Germinal center (tissue), 1 donor: ENCODE measurements around the gene FGF21.
A peak's percentile ranks its signal among the peaks of the same experiment; 100 is the strongest.
"Not testable (repeated sequence)": the region's sequence is repeated elsewhere in the genome, so short reads cannot be mapped to it uniquely, and the experiment has no call there.

Experiments used
- DNase-seq: peaks from one replicate; pipeline ENCODE4 v3.0.0; 2012; ENCODE audit warnings: mixed read lengths, low spot score

Gene FGF21, protein sequence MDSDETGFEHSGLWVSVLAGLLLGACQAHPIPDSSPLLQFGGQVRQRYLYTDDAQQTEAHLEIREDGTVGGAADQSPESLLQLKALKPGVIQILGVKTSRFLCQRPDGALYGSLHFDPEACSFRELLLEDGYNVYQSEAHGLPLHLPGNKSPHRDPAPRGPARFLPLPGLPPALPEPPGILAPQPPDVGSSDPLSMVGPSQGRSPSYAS

DNA sequence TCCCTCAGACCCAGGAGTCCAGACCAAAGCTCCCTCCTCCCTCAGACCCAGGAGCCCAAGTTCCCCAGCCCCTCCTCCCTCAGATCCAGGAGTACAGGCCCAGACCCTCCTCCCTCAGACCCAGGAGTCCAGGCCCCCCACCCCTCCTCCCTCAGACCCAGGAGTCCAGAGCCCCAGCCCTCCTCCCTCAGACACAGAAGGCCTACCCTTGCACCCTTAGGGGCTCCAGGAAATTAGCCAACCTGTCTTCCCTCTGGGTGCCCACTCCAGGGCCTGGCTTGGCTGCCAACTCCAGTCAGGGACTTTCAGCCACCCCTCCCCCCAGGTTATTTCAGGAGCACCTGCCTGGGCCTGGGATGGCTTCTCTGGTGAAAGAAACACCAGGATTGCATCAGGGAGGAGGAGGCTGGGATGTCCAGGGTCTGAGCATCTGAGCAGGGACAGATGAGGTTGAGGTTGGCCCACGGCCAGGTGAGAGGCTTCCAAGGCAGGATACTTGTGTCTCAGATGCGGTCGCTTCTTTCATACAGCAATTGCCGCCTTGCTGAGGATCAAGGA is at the start of gene FGF21:
FGF21 (plus strand) TSS at position 441 of the 558 bp plus-strand sequence. CDS start 713 bp downstream, outside the sequence.
- DNase-seq: no peak

DNA sequence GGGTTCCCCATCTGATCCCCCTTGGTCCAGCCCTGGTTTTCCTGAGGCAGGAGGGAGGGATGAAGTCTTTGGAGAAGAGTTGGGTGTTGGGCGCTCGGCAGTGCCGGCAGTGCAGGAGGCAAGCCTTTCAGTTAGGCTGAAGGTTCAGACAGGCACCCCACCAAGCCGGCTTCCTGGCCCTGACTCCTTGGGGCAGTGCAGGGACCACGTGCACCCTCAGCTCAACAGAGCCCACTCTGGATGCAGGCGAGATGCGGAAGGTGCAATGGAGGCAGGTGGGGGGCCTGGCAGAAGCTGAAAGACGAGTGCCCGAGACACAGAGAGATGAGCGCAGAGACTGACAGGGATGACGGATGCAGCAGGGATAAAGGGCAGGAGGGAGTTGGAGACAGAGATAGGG is 46.9 kb upstream of the FGF21 start:
- DNase-seq: no peak

DNA sequence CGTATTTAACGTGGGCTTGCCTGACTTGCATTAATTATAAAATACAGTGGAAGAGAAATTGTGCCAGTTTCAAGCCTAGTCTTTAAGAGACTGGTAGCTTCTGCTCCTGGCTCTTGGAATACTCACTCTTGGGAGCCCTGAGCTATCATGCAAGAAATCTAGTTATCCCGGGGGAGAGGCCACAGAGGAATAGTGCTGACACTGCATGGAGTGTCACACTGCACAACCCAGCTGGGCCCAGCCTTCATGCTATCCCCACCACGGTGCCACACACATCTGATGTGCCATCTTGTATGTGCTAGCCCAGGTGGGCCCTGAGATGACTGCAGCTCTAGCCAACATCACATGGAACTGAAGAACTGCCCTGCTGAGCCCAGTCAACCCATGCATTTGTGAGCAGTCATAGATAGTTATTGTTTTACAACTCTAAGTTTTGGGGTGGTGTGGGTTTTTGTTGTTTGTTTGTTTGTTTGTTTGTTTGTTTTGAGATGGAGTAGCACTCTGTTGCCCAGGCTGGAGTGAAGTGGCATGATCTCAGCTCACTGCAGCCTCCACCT is 44.1 kb upstream of the FGF21 start:
- no peak for DNase-seq

DNA sequence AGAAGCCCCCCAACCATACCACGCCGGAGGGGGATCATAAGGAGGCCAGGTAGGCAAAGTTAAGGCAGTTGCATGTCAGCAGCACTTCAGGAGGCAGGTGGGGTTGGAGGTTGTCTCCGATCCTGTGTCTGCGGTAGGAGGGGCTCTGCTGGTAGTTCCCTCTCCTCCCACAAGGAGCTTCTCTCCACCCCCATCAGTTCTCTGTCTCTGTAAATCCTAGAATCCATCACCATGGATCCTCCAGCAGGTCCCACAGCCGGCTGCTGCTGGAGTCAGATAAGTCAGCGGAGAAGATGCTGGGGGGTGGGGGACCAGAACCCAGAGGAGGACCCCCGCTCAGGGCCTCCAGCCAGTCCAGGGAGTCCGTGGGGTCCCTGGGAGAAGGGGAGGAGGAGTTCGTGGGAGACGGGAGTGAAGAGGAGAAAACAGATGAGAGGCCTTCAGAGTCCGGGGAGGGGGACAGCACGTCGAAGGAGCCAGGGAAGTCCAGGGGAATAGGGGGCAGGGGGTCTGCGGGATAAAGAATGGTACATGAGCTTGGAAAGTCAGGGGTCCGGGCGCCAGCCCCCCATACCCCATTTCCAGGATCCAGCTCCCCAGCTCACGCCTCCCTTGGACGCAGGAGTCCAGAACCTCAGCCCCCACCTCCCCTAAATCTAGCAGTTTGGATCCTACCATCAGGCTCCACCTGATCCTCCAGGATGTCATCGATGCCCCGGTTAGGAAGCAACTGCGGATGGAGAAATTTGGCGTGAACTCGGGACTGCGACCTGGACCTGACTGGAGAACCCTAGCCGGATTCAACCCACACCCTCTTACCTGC is 42.1 kb upstream of the FGF21 start:
- peak; percentile 38 for DNase-seq

DNA sequence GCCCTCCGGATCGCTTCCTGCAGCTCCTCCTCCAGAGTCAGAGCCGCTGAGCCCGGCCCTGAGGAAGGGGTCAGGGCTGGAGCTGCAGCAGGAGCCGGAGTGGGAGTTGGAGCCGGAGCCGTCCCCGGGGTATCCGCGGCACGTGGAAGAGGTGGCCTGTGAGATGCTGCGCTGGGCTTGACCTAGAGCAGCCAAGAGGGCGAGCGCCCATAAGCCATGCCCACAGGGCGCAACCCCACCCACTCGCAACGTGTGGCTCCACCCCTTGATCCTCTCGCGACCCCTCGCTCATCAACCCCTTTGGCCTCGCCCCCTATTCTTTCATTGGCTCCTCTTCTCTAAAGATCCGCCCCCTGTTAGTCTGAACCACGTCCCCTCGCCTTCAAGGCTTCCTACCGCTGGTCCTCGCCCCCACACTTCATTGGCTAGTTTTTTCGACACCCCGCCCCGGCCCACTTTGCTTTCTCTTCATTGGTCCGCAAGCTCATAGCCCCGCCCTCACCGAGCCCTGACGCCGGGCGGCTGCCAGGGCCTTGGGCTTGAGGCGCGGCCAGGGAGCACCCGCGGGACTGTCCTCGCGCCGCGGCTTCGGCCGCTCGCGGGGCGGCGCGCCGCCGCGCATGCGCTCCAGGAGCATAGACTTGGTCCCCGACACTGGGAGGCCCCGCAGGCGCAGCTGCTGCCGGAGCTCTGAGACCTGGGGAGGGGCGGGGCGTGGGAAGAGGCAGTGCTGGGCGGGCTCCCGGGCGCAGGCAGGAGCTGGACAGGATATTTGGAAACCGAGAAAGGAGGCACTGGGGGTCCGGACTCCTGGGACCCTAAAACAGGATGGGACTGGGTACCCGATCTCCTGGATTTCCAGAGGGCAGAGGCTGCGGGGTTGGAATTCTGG is 41.2 kb upstream of the FGF21 start:
- peak; percentile 99 for DNase-seq

DNA sequence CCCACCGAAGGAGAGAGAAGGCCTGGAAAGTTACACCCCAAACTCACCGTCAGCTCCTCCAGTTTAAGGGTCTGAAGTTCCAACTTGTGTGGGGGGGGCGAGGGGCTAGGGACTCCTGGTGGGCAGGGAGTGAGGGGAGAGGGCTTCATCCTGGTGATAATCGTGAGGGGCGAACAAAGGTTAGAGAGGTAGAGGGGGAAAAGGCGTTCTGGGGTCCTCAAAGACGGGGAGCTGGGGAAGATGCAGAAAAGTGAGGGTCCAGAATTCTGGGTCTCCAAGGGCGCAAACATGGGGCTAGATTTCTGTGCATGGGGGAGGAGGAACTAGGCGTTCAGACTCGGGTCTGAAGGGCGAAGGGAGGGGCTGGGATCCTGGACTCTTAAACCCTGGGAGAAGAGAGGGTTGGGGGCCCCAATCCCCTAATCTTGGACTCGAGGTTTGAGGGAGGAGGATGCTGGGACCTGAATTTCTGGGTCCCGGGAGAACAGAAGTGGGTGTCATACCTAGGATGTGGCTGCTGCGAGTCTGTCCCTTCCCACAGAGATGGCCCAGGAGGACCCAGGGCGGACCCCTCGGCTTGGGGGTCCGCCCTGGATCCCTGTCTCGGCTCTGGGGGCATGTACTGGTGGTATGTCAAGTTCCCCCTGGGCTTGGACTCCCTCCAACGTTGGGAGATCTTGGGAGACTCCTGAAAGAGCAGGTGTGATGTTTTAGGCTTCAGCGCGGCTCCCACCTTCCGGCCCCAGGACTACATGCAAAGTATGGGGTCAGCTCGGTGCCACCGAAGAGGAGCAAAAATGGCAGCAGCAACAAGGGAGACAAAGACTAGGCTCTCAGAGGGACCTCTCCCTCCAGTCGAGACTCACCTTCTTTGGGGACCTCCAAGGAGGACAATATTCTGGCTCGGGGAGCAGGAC is 40.3 kb upstream of the FGF21 start:
- no peak for DNase-seq

DNA sequence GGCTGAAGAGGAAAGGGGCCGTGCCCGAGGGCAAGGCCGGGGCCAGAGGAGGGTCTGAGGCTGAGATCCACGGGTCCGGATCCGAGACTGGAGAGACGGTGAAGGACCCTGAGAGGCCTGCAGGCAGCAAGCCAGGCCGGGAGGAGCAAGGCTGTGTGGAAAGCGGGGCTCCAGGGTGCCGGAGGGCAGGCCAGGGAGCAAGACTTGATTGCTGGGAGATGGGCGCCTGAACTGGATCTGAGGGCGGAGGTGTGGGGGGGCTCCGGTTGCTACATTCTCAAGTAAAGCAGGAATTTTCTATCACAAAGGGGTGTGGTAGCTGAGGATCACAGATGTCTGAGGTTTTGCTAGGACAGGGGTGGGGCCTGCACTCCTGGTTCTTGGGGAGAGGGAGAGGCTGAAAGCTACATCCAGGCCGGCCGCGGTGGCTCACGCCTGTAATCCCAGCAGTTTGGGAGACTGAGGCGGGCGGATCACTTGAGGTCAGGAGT is 39.6 kb upstream of the FGF21 start:
- no peak for DNase-seq

DNA sequence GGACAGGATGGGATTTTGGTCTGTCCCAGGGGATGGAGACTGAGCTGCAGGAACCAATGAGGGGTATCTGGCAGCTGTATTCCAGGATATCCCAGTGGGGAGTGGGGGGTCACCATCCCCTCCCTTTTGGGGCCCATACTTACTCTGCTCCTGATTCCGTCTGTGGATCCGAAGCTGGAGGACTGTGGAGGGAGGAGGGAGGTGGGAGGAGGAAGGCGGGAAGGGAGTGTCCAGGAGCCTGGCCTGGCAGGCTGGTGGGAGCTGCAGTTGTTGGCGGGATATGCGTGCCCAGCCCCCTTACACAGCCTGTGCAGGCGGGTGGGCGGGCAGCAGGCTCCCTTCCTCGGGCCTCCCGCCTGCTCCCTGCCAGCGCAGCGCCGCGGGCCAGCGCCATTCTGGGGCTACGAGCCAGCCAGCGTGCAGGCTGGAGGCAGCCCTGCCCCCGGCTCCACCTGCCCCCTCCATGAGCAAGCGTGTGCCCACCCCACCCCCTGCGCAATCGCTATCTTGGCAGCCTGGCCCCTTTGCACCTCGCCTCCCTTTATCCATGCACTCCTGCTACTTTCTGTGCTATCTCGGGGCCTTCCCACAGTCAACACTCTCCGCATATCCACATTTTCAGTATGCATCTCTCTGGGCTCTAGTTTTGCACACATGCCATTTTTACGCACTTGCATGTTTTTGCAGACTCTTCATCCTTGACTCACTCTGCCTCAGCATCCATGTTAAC is 38.6 kb upstream of the FGF21 start:
- no peak for DNase-seq

DNA sequence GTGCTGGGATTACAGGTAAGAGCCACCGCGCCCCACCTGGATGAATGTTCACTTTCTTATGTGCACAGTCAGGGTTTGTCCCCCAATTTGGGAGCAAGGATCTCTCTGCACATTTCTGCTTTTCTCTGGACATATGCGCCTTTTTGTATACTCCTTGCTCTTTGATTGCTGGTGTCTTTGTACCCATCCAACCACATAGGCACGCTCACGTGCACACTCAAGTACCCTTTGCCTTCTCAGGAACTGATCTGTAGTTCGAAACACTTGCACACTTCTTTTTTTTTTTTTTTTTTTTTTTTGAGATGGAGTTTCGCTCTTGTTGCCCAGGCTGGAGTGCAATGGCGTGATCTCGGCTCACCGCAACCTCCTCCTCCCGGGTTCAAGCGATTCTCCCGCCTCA is 37.2 kb upstream of the FGF21 start:
- not testable (repeated sequence) for DNase-seq

DNA sequence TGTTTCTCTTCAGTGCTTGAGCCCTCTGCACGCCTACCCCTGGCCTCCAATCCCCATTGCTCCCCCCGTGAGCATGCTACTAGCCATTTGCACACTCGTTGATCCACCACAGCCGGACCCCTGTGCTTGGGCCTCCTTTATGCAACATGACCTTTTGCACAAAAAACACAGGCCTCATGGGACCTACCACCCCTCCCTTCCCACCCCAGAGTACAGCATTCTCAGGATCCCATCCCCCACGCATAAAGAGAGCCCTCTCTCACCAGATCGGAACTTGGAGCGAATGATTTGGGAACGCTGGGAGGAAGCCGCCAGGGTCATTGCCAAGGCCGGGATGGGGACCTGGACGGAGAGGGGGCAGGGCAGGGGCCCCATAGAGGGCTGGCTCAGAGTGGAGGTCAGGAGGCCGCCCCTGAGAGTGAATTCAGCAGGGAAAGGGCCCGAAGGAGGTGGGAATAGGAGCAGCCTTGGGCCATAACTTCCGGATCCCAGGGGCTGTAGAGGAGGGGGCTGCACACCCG is 36.6 kb upstream of the FGF21 start:
- no peak for DNase-seq

DNA sequence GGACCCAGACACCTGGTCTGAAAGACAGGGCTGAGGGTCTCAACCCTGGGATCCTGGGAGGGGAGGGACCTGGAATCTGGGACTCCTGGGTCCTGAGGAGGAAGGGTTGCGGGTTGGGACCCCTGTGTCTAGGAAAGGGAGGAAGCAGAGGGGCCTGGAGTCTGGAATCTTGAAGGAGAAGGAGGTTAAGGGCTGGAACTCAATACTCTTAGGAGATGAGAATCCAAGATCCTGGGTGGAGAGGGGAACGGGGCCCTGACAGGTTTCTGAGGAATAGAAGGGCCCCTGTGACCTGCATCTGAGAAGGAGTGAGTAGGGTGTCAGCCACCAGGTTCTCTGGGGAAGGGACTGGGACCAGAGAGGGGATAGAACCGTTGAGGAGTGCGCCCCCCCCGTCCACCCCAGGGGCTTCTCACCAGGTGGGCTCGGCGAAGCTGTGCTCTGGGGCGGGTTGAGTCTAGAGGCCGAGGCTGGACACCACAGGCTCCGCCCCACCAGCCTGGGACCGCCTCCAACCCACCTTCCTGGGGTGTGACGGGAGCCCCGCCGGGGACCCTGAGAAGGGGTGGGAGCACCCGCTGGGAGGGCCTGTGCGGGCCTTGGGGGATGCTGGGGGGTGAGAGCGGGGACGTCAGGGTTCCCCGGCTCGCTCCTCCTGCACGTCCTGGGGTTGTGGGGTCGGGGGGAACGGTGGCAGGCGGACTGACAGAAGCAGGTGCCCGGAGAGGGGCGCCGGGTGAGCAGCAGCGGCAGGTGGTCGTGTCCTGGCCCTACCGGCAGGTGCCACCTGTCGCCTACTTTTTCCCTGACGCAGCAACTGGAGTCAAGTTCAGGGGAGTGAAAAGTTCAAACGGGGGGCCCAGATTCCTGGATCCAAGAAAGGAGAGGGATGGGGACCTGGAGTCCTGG is 35.8 kb upstream of the FGF21 start, which contains the start of gene MAMSTR:
MAMSTR (minus strand) TSS at position 463 of the 909 bp plus-strand sequence. CDS start 694 bp downstream, outside the sequence.
- DNase-seq: no peak

DNA sequence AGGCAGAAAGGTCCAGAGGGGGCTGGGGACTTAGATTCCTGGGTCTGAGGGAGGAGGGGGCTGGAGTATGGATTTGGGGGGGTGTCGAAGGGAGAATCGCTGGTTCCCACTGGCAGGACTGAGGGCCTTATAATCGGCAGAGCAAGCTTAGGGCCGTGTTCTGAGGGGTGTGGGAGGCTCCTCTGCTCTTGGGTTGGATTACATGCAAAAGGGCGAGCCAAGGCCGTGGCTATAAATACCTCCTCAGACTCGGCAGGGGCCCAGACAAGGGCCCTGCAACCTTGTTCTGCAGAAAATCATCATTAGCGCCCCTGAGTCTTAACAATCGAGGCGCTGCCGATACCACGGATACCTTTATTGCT is 35.1 kb upstream of the FGF21 start:
- DNase-seq: no peak

DNA sequence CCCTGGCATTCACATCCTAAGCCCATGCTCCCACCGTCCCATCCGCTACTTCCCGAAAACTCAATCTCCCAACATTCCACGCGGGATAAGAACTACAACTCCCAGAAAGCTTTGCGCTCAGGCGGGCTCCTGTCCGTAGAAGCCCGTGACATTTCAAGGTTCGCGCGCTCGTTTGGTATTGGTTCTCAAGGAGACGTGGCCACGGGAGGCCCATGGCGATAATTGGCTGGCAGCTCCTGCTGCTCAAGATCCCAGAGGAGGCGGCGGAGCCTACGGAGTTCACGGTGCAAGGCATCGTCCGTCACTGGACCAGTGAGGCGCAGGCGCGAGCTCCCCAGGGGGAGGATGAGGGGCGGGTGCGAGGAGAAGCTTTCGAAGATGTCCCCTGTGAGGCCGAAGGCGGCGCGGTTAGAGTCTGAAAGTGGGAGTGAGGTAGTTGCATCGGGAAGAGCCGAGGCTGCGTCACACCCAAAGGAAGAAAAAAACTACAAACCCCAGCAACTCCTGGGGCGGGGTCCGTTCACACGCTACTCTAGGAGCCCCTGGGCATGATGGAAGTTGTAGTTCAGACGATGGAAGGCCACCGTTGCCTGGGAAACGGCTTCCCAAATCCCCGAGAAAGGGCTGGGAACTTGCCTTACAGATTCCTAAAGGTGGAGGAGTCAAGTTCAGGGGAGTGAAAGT is 34.6 kb upstream of the FGF21 start:
- DNase-seq: peak; percentile 96

DNA sequence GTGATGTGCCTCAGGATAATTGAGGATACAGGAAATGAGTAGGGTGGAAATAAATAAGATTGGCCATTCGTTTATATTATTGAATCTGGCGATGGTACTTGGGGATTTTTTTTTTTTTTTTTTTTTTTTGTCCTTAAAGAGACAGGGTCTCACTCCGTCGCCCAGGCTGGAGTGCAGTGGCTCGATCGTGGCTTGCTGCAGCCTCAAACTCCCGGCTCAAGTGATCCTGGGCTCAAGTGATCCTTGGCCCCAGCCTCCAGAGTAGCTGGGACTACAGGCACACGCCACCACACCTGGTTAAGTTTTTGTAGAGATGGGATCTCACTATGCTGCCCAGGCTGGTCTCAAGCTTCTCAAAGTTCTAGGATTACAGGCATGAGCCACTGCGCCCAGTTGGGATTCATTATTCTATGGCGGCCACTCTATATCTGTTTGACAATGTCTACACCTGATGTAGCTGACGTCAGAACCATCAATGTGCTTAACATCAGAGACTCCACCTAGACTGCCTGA is 33.1 kb upstream of the FGF21 start:
- no peak for DNase-seq

DNA sequence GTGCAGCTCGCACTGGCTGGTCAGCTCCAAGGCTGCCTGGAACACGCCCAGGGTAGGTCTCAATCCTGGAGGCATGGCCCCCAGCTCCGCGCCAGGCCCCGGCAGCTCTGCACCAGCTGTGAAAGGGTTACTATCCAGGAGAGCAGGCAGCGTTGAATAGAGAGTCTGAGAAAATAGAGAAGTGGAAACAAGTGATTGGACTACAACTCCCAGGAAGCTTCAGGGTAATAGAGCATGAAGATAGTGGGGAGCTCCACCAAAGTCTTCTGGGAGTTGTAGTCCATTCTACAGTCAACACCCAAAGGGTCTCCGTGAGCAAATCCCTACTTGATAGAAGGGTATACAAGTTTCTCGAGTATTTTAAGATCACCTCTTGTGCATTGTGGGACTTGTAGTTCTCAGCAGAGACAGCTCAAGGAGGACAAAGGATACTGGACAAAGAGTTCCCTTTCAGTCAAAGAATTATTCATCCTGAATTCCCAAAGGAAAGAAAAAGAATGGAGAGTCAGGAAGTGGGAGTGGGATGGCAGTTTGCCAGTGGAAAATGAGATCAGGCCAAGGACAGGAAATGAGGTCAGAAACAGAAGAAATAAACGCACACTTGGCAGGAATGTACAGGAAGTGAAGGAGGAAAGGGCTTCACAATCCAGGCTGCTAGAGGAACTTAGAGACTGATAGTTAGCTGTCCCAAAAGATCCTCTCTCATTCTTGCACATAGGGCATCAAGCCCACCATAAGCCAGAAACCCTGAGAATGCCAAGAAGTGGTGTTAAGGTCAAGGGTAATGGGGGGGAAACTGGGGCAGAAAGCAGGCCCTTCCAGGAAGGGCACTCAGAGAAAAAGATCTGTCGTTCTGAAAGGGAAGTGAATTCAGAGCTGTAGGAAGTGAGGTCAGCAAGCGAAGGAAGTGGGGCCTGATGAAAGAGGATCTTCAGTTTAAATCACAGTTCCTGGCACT is 30.2 kb upstream of the FGF21 start:
- DNase-seq: peak; percentile 82

DNA sequence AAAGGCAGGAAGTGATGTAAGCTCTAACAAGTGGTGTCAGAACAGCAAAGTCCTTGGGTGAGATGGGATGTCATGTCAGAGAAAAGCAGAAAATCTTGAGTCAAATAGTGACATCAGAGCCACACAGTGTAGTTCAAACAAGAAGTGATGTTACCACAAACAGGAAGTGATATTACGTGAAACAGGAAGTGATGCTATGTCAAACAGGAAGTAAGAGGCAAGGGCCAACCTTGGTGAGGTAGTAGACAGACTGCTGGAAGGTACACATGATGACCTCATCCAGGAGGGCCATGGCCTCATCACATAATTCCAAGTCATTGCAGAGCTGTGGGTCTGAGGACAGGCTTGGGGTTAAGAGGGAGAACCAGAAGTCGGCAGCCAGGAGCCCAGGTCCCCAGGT is 28.8 kb upstream of the FGF21 start:
- DNase-seq: peak; percentile 72
